ENCODE data around the gene CTNNA3. TPM values are rescaled to one million over a fixed set of nuclear protein-coding genes. Genes with fewer than 3 reads are reported as not detected.

Gene CTNNA3
- total RNA-seq, 1 experiment from 2014 or later, result 0.20 TPM

GRCh38 chr10:66295602-66296001, 1400.4 kb downstream of the CTNNA3 start:
- Mint-ChIP-seq H3K9me3 (ENCODE audit: unreplicated experiment) (no peaks in the 10 kb centered on the region), H3K27ac (ENCODE audit: unreplicated experiment) (no peak overlapping the region), H3K27me3 (ENCODE audit: insufficient read depth, unreplicated experiment) (no peaks in the 10 kb centered on the region), H3K4me1 (ENCODE audit: low read depth, unreplicated experiment) (peaks cover 5% of the 10 kb centered on the region), H3K36me3 (ENCODE audit: insufficient read depth, unreplicated experiment) (no peaks in the 10 kb centered on the region), H3K4me3 (ENCODE audit: unreplicated experiment) (no peak overlapping the region)
- Histone ChIP-seq H3K27me3 (replicated peaks; ENCODE audit: control insufficient read depth, insufficient read depth, low read length) (no peaks in the 10 kb centered on the region), H3K36me3 (ENCODE audit: control insufficient read depth, insufficient read depth, low read length) (no peaks in the 10 kb centered on the region), H3K9me3 (no peaks in the 10 kb centered on the region), H3K4me1 (no peaks in the 10 kb centered on the region), H3K4me3 (ENCODE audit: low read depth, low read length) (no peak overlapping the region)
- BruUV-seq (replicated peaks), result no TSS peak
- POLR2A ChIA-PET, result no interaction called here
- CTCF ChIA-PET, result no interaction called here
- DNase-seq, result no peak
- TF ChIP-seq, protein P1, sequence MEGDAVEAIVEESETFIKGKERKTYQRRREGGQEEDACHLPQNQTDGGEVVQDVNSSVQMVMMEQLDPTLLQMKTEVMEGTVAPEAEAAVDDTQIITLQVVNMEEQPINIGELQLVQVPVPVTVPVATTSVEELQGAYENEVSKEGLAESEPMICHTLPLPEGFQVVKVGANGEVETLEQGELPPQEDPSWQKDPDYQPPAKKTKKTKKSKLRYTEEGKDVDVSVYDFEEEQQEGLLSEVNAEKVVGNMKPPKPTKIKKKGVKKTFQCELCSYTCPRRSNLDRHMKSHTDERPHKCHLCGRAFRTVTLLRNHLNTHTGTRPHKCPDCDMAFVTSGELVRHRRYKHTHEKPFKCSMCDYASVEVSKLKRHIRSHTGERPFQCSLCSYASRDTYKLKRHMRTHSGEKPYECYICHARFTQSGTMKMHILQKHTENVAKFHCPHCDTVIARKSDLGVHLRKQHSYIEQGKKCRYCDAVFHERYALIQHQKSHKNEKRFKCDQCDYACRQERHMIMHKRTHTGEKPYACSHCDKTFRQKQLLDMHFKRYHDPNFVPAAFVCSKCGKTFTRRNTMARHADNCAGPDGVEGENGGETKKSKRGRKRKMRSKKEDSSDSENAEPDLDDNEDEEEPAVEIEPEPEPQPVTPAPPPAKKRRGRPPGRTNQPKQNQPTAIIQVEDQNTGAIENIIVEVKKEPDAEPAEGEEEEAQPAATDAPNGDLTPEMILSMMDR (IDR thresholded peaks at IDR 0.05; ENCODE audit: insufficient read depth in 1 of 2, low read depth in 1 of 2, low read length in 1 of 2, severe bottlenecking in 1 of 2, unreplicated experiment in 1 of 2), result no peak
- intact Hi-C loops (cut with micrococcal nuclease; ENCODE audit: unreplicated experiment), result no loop called here

GRCh38 chr10:66294538-66294937, 1401.5 kb downstream of the CTNNA3 start:
- peaks cover 5% of the 10 kb centered on the region for H3K4me1 Mint-ChIP-seq (ENCODE audit: low read depth, unreplicated experiment)
- no peak for DNase-seq
- intact Hi-C loops (cut with micrococcal nuclease; ENCODE audit: unreplicated experiment), result no loop called here
- Histone ChIP-seq H3K9me3 (no peaks in the 10 kb centered on the region), H3K4me1 (no peaks in the 10 kb centered on the region), H3K36me3 (ENCODE audit: control insufficient read depth, insufficient read depth, low read length) (no peaks in the 10 kb centered on the region), H3K27me3 (replicated peaks; ENCODE audit: control insufficient read depth, insufficient read depth, low read length) (no peaks in the 10 kb centered on the region), H3K4me3 (ENCODE audit: low read depth, low read length) (no peak overlapping the region)
- ChIA-PET POLR2A (no interaction called here), CTCF (no interaction called here)
- BruUV-seq (replicated peaks), result no TSS peak
- no peak overlapping the region for H3K27ac Mint-ChIP-seq (ENCODE audit: unreplicated experiment)
- TF ChIP-seq, protein P1 (IDR thresholded peaks at IDR 0.05; ENCODE audit: insufficient read depth in 1 of 2, low read depth in 1 of 2, low read length in 1 of 2, severe bottlenecking in 1 of 2, unreplicated experiment in 1 of 2), result no peak
- no peaks in the 10 kb centered on the region for H3K36me3 Mint-ChIP-seq (ENCODE audit: insufficient read depth, unreplicated experiment)
- H3K4me3 Mint-ChIP-seq (ENCODE audit: unreplicated experiment), result no peak overlapping the region
- no peaks in the 10 kb centered on the region for H3K27me3 Mint-ChIP-seq (ENCODE audit: insufficient read depth, unreplicated experiment)
- no peaks in the 10 kb centered on the region for H3K9me3 Mint-ChIP-seq (ENCODE audit: unreplicated experiment)

DNA sequence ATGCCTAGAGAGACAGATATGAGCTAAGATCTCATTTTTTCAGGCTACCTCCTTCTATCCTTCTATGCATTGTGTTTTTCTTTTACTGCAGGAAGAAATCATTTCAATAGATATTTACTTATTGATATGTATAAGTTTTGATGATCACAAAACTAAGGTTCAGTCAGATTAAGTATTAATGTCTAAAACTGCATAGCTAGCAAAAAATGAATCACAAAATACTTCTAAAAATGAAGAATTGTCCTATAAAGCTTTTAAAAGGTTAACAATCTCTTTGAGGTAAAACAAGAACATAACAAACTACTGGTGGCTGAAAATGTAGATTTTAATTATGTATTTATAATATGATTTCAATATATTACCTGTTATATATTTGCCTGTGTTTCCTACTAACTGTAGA, 1403.1 kb downstream of the CTNNA3 start:
- no peaks in the 10 kb centered on the region for H3K27me3 Mint-ChIP-seq (ENCODE audit: insufficient read depth, unreplicated experiment)
- H3K9me3 ChIP-seq, result no peaks in the 10 kb centered on the region
- H3K4me1 Mint-ChIP-seq (ENCODE audit: low read depth, unreplicated experiment), result peaks cover 3% of the 10 kb centered on the region
- no peaks in the 10 kb centered on the region for H3K27me3 ChIP-seq (replicated peaks; ENCODE audit: control insufficient read depth, insufficient read depth, low read length)
- BruUV-seq (replicated peaks), result no TSS peak
- TF ChIP-seq, protein P1 (IDR thresholded peaks at IDR 0.05; ENCODE audit: insufficient read depth in 1 of 2, low read depth in 1 of 2, low read length in 1 of 2, severe bottlenecking in 1 of 2, unreplicated experiment in 1 of 2), result no peak
- no peak overlapping the region for H3K4me3 ChIP-seq (ENCODE audit: low read depth, low read length)
- intact Hi-C loops (cut with micrococcal nuclease; ENCODE audit: unreplicated experiment), result no loop called here
- H3K4me1 ChIP-seq, result no peaks in the 10 kb centered on the region
- CTCF ChIA-PET, result no interaction called here
- H3K36me3 Mint-ChIP-seq (ENCODE audit: insufficient read depth, unreplicated experiment), result no peaks in the 10 kb centered on the region
- H3K27ac Mint-ChIP-seq (ENCODE audit: unreplicated experiment), result no peak overlapping the region
- no peak for DNase-seq
- no peak overlapping the region for H3K4me3 Mint-ChIP-seq (ENCODE audit: unreplicated experiment)
- POLR2A ChIA-PET, result no interaction called here
- no peaks in the 10 kb centered on the region for H3K9me3 Mint-ChIP-seq (ENCODE audit: unreplicated experiment)
- no peaks in the 10 kb centered on the region for H3K36me3 ChIP-seq (ENCODE audit: control insufficient read depth, insufficient read depth, low read length)

Measured in Caco-2 (cell line).